T follicular helper cell (primary cell): ENCODE measurements around the gene CCDC191.

Experiments used
- DNase-seq: peaks from one replicate; pipeline ENCODE4 v3.0.0-alpha.2; 2020; ENCODE audit warnings: low read depth
- total RNA-seq, 2 experiments: gene quantifications; one replicate each; lab custom pipeline; 2026; lab: John Stamatoyannopoulos, UW

The CCDC191 gene
- 4.2 to 11.6 reads per million in 2 experiments for total RNA-seq

- peak; percentile 99 for DNase-seq
Measured at GRCh38 chr3:114056130-114057010, at the start of gene CCDC191, which contains the start of gene QTRT2. TSS of gene CCDC191 (minus strand) at chr3:114056526. CDS start at chr3:114056466, 60 bp downstream. TSS of gene QTRT2 (plus strand) at chr3:114056737. CDS start at chr3:114065258, 8,521 bp downstream.

GRCh38 chr3:114104414-114104813, 48.1 kb upstream of the CCDC191 start:
- no peak for DNase-seq

- no peak for DNase-seq
Measured at GRCh38 chr3:114103858-114104257, 47.5 kb upstream of the CCDC191 start.

GRCh38 chr3:114103181-114103580, 46.9 kb upstream of the CCDC191 start:
- DNase-seq = no peak

- no peak for DNase-seq
Measured at GRCh38 chr3:114101101-114101500, 44.8 kb upstream of the CCDC191 start.

GRCh38 chr3:114095796-114096195, 39.5 kb upstream of the CCDC191 start:
- DNase-seq = no peak

GRCh38 chr3:114093596-114093995, 37.3 kb upstream of the CCDC191 start:
- DNase-seq = no peak

- DNase-seq = no peak
Measured at GRCh38 chr3:114093016-114093380, 36.7 kb upstream of the CCDC191 start.

GRCh38 chr3:114092151-114093015, 36.1 kb upstream of the CCDC191 start:
- DNase-seq = no peak

GRCh38 chr3:114089675-114090074, 33.3 kb upstream of the CCDC191 start:
- no peak for DNase-seq

- DNase-seq = no peak
Measured at GRCh38 chr3:114086356-114086755, 30.0 kb upstream of the CCDC191 start.

- no peak for DNase-seq
Measured at GRCh38 chr3:114083112-114083511, 26.8 kb upstream of the CCDC191 start.

- no peak for DNase-seq
Measured at GRCh38 chr3:114081037-114081436, 24.7 kb upstream of the CCDC191 start.

- no peak for DNase-seq
Measured at GRCh38 chr3:114080201-114080600, 23.9 kb upstream of the CCDC191 start.

- DNase-seq = no peak
Measured at GRCh38 chr3:114079761-114080160, 23.4 kb upstream of the CCDC191 start.

- no peak for DNase-seq
Measured at GRCh38 chr3:114078126-114078525, 21.8 kb upstream of the CCDC191 start.

- no peak for DNase-seq
Measured at GRCh38 chr3:114076711-114077110, 20.4 kb upstream of the CCDC191 start.

- no peak for DNase-seq
Measured at GRCh38 chr3:114071786-114072185, 15.5 kb upstream of the CCDC191 start.

GRCh38 chr3:114068336-114068735, 12.0 kb upstream of the CCDC191 start:
- no peak for DNase-seq

- no peak for DNase-seq
Measured at GRCh38 chr3:114067804-114068203, 11.5 kb upstream of the CCDC191 start.

- no peak for DNase-seq
Measured at GRCh38 chr3:114060906-114061655, 4.8 kb upstream of the CCDC191 start.

- DNase-seq = no peak
Measured at GRCh38 chr3:114058646-114059045, 2.3 kb upstream of the CCDC191 start.
